NCI-H345 treated with DMSO at 0.1 percent for 48 hours (cell line): ENCODE results near the gene HMGB1.
"Not testable (repeated sequence)": the region's sequence is repeated elsewhere in the genome, so short reads cannot be mapped to it uniquely, and the experiment has no call there.

Experiments used
- DNase-seq: peaks from one replicate; lab custom pipeline; 2025; ENCODE audit not compliant: unreplicated experiment; lab: John Stamatoyannopoulos, UW

HMGB1 gene

GRCh38 chr13:30466841-30467252 lies 1.1 kb upstream of the HMGB1 start:
- DNase-seq, result no peak

GRCh38 chr13:30466358-30466714 lies 600 bp upstream of the HMGB1 start:
- no peak for DNase-seq

- no peak for DNase-seq
These were observed 468 bp downstream of the HMGB1 start for GRCh38 chr13:30465343-30465592.

GRCh38 chr13:30464496-30465342 lies 1.0 kb downstream of the HMGB1 start:
- DNase-seq, result peak; percentile 14

- DNase-seq, result no peak
These were observed 1.8 kb downstream of the HMGB1 start for GRCh38 chr13:30463787-30464495.

GRCh38 chr13:30461279-30462066 lies 4.3 kb downstream of the HMGB1 start:
- DNase-seq, result not testable (repeated sequence)

- no peak for DNase-seq
These were observed 8.3 kb downstream of the HMGB1 start for GRCh38 chr13:30457306-30457891.

- no peak for DNase-seq
These were observed 9.4 kb downstream of the HMGB1 start for GRCh38 chr13:30456290-30456689.

GRCh38 chr13:30454991-30455390 lies 10.7 kb downstream of the HMGB1 start:
- DNase-seq, result no peak

- no peak for DNase-seq
These were observed 12.0 kb downstream of the HMGB1 start for GRCh38 chr13:30453727-30454126.

- DNase-seq, result not testable (repeated sequence)
These were observed 14.3 kb downstream of the HMGB1 start for GRCh38 chr13:30451476-30451875.

- no peak for DNase-seq
These were observed 15.7 kb downstream of the HMGB1 start for GRCh38 chr13:30450066-30450465.

- no peak for DNase-seq
These were observed 17.3 kb downstream of the HMGB1 start for GRCh38 chr13:30448441-30448840.

- peak; percentile 43 for DNase-seq
These were observed 19.6 kb downstream of the HMGB1 start for GRCh38 chr13:30446126-30446500.

GRCh38 chr13:30443957-30444404 lies 21.8 kb downstream of the HMGB1 start:
- DNase-seq, result no peak

GRCh38 chr13:30443491-30443890 lies 22.2 kb downstream of the HMGB1 start:
- not testable (repeated sequence) for DNase-seq

GRCh38 chr13:30442926-30443325 lies 22.8 kb downstream of the HMGB1 start:
- no peak for DNase-seq

GRCh38 chr13:30440910-30441703 lies 24.6 kb downstream of the HMGB1 start:
- no peak for DNase-seq

GRCh38 chr13:30438286-30438685 lies 27.4 kb downstream of the HMGB1 start:
- no peak for DNase-seq

- no peak for DNase-seq
These were observed 28.6 kb downstream of the HMGB1 start for GRCh38 chr13:30437177-30437576.
